SH-SY5Y (cell line): ENCODE measurements around the gene FHAD1.

Experiments
- GATA2 ChIP-seq: IDR thresholded peaks from 2 replicates; pipeline ENCODE4 v1.6.1; 2011; ENCODE audit warnings: mild to moderate bottlenecking, low read depth, low read length
- GATA3 ChIP-seq: IDR thresholded peaks from 2 replicates; pipeline ENCODE4 v1.6.1; 2011; ENCODE audit warnings: low read depth, mild to moderate bottlenecking, low read length, moderate library complexity

GRCh38 chr1:15322648-15323350 is 75.8 kb downstream of the FHAD1 start:
- TF ChIP-seq GATA2 (no peak), GATA3 (no peak)
